ENCODE results near the gene ILK. TPM values are rescaled to one million over a fixed set of nuclear protein-coding genes. Genes with fewer than 3 reads are reported as not detected.

The ILK gene
- total RNA-seq, 1 donor from 2014 or later, result 118 TPM

DNA sequence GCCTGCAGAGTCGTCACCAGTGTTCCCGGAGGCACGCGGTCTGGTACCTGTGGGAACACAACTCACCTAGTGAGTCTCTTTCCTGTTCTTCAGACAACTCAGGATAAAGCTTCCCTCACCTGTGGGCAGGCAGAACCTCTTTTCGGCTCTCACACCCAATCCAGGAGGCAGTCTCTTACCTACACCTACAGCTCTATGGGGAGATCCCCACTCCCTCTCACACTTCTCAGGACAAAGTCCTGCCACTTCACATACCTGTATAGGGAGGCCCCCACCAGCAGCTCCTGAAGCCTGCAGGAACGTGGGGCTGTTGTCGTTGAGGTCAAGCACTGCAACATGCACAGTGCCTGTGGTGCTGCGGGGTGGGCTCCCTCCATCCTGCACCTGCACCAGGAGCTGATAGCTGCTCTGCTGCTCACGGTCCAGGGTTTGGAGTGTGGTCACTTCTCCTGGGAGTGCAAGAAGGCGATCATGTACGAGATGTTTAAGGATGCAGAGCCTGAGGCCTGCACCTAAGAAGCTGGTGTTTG lies 27.9 kb downstream of the ILK start:
- H3K4me3 ChIP-seq (ENCODE audit: low read depth, low read length), result no peak overlapping the region
- no peak for DNase-seq (ENCODE audit: low read depth)
- TF ChIP-seq, protein P1, sequence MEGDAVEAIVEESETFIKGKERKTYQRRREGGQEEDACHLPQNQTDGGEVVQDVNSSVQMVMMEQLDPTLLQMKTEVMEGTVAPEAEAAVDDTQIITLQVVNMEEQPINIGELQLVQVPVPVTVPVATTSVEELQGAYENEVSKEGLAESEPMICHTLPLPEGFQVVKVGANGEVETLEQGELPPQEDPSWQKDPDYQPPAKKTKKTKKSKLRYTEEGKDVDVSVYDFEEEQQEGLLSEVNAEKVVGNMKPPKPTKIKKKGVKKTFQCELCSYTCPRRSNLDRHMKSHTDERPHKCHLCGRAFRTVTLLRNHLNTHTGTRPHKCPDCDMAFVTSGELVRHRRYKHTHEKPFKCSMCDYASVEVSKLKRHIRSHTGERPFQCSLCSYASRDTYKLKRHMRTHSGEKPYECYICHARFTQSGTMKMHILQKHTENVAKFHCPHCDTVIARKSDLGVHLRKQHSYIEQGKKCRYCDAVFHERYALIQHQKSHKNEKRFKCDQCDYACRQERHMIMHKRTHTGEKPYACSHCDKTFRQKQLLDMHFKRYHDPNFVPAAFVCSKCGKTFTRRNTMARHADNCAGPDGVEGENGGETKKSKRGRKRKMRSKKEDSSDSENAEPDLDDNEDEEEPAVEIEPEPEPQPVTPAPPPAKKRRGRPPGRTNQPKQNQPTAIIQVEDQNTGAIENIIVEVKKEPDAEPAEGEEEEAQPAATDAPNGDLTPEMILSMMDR (conservative IDR thresholded peaks at IDR 0.05; ENCODE audit: low read depth, low read length), result no peak

DNA sequence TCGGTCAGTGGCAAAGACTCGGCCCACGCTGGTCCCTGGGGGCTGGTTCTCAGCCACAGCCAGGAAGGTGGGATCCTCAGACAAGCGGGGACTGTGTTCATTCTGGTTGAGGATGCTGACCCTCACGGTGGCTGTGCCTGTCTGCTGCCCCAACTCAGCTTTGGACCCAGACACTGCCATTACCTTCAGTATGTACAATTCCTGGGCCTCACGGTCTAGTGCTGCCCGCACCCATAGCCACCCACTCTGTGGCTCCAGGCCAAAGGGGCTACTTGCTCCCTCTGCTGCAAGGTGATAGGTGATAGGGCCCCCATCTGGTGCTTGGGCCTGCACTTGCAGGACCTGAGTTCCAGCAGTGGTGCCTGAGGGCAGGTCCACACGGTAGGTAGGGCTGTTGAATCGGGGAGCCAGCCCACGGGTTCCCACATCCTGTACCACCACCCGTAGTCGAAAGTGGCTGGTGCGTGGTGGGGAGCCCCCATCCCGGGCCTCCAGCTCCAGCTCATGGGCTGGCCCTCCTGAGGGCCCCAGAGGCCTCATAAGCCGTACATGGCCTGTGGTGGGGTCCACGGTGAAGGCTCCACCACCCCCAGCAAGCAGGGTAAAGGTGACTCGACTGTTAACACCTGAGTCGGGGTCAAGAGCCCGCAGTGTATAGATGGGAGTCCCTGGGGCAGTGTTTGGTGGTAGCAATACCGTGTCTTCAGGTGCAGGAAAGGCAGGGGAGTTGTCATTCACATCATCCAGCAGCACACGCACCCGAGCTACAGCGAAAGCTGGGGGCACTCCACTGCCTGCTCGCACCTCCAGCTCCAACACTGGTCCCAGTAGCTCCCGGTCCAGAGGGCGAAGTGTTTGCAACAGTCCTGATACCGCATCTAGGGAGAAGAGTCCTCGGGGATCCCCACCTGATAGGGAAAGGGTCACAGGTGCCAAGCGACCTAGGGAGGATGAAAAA lies 28.8 kb downstream of the ILK start:
- TF ChIP-seq, protein P1 (conservative IDR thresholded peaks at IDR 0.05; ENCODE audit: low read depth, low read length), result no peak
- H3K4me3 ChIP-seq (ENCODE audit: low read depth, low read length), result no peak overlapping the region
- no peak for DNase-seq (ENCODE audit: low read depth)

DNA sequence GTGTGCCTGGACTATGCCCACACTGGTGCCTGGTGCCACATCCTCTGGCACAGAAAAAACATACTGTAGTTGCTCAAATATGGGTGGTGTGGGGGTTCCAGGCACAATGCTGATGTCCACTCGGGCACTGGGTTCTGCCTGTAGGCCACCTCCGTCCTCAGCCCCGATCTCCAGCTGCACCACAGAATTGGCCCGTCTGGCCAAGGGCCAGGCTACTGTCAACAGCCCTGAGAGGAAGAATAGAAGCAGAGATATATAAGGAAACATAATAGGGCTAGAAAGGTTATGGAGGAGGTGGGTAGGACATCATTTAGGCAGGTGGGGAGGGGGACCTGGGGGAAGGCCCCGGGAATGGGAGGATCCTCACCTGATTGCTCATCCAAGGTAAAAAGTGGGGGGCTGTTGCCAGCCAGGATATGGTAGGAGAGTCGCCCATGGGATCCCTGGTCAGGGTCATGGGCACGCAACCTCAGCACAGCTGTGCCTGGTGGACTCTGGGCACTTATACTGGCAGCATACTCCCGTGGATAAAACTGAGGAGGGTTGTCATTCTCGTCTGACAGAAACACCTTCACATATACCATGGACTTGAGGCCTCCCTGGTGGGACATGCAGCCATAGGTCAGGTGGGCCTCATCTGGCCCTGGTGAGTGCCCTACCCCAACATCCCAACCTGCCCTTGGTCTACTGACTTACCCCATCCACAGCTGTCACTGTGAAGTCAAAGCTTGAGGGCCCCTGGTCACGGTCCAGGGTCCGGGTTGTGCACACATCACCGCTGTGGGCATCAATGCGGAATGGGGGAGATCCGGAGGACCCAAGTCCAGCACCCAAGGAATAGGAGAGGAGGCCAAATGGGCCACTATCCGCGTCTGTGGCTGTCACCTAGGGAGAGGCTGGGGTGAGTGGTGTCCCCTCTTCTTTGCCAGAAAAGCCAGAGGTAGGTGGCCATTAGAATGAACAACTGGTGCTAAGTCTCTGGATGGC lies 30.1 kb downstream of the ILK start:
- H3K4me3 ChIP-seq (ENCODE audit: low read depth, low read length), result no peak overlapping the region
- DNase-seq (ENCODE audit: low read depth), result no peak
- TF ChIP-seq, protein P1 (conservative IDR thresholded peaks at IDR 0.05; ENCODE audit: low read depth, low read length), result no peak

DNA sequence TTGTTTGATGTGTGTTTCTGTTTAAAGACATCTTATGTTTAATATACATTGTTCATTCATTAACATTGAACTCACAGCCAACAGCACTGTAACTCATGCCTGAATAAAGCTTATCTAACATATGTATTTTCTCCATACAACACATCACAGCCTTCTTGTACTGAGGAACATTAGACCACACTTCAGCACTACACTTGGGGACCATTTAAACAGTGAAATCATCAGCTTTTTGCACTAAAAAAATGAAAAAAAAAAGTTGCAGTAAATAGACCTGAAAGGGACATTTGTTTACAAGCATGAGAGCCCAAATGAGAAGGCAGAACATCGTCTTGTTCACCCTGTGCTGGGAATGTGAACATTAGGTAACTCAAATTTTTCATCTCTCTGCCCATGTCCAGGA lies 31.0 kb downstream of the ILK start:
- DNase-seq (ENCODE audit: low read depth), result no peak
- TF ChIP-seq, protein P1 (conservative IDR thresholded peaks at IDR 0.05; ENCODE audit: low read depth, low read length), result no peak
- H3K4me3 ChIP-seq (ENCODE audit: low read depth, low read length), result no peak overlapping the region

DNA sequence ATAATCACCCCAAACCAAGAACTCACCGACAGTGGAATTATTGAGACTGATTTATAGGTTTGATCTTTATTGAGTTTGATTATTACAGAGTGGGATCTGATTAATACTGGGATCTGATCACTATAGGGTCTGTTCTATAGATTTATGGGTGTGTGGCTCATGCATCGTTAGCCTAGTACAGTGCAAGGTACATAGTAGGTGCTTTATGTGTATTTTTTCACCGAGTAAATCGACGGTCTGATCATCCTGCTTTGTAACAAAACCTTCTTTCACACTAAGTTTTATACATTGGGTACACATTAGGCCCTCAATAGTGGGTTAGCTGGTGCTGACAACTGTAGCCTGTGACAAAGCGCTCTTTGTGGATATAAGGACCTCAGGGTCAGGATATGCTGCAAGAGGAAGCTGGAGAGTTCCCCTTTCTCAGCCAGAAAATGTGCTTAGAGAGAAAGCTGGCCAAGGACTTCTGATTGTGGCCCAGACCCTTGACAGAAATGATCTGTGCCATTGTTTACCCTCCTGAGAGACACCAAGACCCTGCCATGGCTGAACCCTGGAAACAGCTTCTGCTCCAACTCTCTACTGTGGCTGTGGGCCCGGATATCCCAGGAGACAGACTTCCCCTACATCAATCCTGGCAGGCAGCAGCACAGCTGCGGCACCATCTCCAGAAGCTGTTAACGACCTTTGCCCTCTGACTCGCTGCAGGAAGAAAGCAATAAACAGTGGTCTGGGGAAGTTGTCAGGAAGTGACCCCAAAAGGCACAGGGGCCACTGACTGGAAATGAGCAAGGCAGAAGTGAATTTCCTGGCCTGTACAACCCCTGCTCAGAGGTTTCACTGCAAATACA lies 31.7 kb downstream of the ILK start:
- H3K4me3 ChIP-seq (ENCODE audit: low read depth, low read length), result no peak overlapping the region
- TF ChIP-seq, protein P1 (conservative IDR thresholded peaks at IDR 0.05; ENCODE audit: low read depth, low read length), result no peak
- DNase-seq (ENCODE audit: low read depth), result no peak

DNA sequence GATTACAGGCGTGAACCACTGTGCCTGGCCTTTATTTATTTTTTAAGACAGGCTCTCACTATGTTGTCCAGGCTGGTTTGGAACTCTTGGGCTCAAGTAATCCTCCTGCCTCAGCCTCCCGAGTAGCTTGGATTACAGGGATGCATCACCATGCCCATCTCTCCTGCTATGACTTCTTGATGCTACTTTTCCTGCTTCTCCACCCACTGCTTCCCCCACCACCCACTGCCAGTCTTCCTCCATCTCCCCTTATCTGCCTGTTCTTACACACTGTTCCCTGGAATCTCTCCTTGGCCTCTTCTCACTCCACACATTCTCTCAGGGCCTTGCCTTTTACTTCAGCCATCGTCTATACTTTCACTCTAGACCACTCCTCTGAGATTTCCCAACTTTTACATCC lies 32.9 kb downstream of the ILK start:
- TF ChIP-seq, protein P1 (conservative IDR thresholded peaks at IDR 0.05; ENCODE audit: low read depth, low read length), result no peak
- no peak overlapping the region for H3K4me3 ChIP-seq (ENCODE audit: low read depth, low read length)
- no peak for DNase-seq (ENCODE audit: low read depth)
